Medulla oblongata (tissue), 1 donor: ENCODE measurements around the gene PGAM5.
"Not testable (repeated sequence)": the region's sequence is repeated elsewhere in the genome, so short reads cannot be mapped to it uniquely, and the experiment has no call there.

Source experiments
- DNase-seq: peaks from one replicate; pipeline ENCODE4 v3.0.0-alpha.2; 2015; ENCODE audit errors: extremely low spot score

The PGAM5 gene

DNA sequence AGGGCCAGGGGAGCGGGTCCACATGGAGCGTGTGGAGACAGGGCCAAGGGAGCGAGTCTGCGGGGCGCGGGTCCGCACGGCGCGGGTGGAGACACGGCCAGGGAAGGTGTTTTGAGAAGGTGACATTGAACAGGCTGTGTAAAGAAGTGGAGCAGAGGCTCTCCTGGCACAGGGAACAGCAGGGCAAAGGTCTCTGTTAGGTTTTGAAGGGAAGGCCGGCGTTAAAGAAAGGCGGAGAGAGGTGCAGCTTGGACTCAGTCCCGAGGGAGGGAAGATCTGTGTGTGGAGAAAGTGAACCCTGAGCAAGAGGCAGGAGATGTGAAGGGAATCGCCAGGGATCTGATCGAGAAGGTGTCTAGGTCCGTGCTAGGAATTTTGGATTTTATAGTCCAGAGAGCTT is 21.4 kb upstream of the PGAM5 start:
- DNase-seq, result no peak

- DNase-seq, result no peak
Measured at GRCh38 chr12:132690112-132690511, 20.5 kb upstream of the PGAM5 start.

- DNase-seq, result not testable (repeated sequence)
Measured at GRCh38 chr12:132692030-132692429, 18.6 kb upstream of the PGAM5 start.

- not testable (repeated sequence) for DNase-seq
Measured at GRCh38 chr12:132694888-132695287, 15.8 kb upstream of the PGAM5 start.

GRCh38 chr12:132695431-132695830 is 15.2 kb upstream of the PGAM5 start:
- DNase-seq, result no peak

GRCh38 chr12:132698341-132698740 is 12.3 kb upstream of the PGAM5 start:
- no peak for DNase-seq

DNA sequence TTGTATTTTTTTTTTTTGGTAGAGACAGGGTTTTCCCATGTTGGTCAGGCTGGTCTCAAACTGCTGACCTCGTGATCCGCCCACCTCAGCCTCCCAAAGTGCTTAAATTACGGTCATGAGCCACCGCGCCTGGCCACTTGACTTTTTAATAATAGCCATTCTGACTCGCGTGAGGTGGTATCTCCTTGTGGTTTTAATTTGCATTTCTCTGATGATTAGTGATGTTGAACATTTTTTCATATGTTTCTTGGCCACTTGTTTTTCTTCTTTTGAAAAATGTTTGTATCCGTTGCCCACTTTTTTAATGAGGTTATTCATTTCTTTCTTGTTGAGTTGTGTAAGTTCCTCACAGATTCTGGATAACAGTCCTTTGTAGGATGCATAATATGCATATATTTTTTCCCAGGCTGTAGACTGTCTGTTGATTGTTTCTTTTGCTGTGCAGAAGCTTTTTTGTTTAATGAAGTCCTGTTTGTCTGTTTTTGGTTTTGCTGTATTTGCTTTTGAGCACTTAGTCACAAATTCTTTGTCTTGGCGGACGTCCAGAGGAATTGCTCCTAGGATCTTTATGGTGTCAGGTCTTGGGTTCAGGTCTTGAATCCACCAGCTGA is 10.3 kb upstream of the PGAM5 start:
- DNase-seq, result no peak

DNA sequence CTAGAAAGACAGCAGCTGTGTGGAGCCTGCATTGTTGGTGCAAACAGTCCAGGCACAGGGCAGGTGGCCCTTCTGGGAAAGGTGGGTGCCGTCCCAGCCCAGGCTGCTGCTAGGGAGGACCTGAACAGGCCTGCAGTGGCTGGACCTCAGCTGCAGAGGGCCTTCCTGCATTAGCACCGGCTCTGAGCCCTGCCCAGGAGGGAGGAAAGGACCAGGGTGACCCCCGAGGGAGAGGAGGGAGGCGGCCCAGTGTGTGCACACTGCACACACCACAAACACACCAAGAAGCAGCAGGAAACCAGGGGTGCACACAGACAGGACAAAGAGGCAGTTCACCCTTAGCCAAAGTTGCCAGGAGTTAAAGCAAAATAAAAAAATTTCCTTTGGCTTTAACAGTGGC is 8.0 kb upstream of the PGAM5 start:
- DNase-seq, result no peak

- DNase-seq, result no peak
Measured at GRCh38 chr12:132703641-132704040, 7.0 kb upstream of the PGAM5 start.

- DNase-seq, result no peak
Measured at GRCh38 chr12:132707241-132707640, 3.4 kb upstream of the PGAM5 start.

DNA sequence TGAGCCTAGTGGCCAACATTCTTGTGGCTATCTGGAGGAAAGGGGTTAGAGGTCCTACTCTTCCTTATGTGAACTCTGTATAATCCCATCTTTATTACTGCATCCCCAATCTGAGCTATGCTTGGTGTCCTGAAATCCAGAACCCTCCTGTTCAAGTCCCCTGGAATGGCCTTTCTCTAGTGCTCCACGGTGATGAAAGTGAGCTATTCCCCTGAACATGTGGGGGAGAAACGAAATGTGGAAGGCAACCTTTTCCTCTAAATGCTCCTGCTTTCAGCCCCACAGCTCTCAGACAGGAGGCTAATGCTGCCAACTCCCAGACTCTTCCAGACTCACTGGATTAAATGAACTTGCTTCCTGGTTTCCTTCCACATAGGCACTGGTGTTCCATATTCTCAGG is 2.5 kb upstream of the PGAM5 start:
- DNase-seq, result no peak

DNA sequence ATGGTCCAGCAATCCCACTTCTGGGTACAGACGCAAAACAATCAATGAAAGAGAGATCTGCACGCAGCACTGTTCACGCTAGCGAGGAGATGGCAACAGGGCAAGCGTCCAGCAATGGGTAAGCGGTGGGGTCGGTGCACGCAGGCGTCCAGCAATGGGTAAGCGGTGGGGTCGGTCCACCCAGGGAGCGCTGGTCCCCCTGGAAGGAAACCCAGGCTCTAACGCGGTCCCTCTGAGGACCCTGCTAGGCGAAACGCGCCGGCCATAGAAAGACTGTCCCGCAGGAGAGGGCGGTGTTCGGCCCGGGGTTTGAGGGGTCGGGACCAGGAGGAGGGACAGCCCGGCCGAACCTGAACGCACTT is 618 bp upstream of the PGAM5 start:
- no peak for DNase-seq

DNA sequence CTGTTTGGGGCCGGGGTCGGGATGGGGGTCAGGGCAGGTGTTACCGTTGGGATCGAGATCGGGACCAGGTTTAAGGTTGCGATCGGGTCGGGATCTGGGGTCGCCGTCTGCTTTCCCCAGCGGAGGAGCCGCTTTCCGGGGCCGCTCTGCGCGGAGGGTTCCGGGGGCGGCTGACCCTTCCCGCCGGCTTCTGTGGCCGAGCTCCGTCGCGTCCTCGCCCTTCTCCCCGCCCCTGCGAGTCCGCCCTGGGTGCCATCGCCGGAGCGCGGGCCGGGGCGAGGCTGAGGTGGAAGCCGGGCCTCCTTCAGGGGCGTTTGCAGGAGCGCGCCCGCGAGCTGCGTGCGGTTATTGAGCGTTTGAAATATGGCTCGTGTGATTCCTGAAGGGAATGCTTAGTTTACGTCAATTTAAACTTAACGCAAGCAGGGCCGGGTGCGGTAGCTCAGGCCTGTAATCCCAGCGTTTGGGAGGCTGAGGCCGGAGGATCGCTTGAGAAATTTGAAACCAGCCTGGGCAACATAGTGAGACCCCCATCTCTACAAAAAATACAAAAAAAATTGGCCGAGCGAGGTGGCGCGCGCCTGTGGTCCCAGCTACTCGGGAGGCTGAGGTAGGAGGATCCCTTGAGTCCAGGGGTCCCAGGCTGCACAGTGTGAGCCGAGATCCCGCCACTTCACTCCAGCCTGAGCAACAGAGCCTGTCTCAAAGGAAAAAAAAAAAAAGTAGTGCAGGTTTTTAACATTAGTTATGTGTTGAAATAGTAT is 620 bp downstream of the PGAM5 start:
- DNase-seq, result no peak

- DNase-seq, result no peak
Measured at GRCh38 chr12:132713123-132713522, 2.5 kb downstream of the PGAM5 start.

DNA sequence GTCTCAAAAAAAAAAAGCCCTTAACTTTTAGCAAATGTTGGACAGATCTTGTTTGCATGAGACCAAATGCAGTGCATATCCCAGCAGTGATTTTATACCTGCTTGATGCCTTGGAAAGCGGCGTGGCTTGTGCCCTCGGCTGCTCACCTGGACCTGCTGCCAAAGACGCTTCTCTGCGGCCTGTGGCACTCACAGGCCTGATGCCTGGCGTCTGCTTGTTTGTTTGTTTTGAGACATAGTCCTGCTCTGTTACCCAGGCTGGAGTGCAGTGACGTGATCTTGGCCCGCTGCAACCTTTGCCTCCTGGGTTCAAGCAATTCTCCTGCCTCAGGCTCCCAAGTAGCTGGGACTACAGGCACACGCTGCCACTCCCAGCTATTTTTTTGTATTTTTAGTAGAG is 5.2 kb downstream of the PGAM5 start:
- no peak for DNase-seq

- no peak for DNase-seq
Measured at GRCh38 chr12:132716356-132716755, 5.7 kb downstream of the PGAM5 start.

GRCh38 chr12:132717011-132717410 is 6.4 kb downstream of the PGAM5 start:
- DNase-seq, result no peak

DNA sequence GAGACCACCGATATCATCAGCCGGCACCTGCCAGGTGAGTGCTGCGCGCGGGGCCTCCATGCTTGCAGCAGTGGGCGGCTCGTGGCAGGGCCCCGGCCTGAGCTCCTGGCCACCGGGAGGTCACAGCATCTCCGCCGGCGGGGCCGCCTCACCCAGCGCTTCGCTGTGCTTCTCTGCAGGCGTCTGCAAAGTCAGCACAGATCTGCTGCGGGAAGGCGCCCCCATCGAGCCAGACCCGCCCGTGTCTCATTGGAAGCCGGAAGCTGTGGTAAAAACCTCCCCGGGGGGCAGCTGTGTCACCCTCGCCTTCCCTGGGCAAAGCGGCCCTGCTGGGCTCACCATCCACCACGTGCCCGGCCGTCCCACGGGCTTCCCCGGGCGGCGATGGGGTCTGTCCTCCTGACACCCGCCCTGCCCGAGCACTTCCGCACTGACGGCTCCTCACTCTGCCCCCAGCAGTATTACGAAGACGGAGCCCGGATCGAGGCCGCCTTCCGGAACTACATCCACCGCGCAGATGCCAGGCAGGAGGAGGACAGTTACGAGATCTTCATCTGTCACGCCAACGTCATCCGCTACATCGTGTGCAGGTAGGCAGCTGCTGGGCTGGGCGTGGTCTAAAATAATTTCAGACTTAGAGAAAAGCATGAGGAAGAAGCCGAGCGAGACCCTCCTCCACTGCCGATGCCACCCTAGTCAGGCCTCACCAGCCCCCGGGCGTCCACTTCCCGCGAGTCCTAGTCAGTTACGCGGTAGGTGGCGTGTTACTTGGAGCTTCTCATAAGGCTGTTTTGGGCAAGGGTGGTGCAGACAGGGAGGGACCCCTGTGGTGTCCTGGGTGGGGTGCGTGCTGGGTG is 7.1 kb downstream of the PGAM5 start:
- DNase-seq, result no peak

GRCh38 chr12:132718644-132719043 is 8.0 kb downstream of the PGAM5 start:
- no peak for DNase-seq

- no peak for DNase-seq
Measured at GRCh38 chr12:132719141-132719953, 8.7 kb downstream of the PGAM5 start.

DNA sequence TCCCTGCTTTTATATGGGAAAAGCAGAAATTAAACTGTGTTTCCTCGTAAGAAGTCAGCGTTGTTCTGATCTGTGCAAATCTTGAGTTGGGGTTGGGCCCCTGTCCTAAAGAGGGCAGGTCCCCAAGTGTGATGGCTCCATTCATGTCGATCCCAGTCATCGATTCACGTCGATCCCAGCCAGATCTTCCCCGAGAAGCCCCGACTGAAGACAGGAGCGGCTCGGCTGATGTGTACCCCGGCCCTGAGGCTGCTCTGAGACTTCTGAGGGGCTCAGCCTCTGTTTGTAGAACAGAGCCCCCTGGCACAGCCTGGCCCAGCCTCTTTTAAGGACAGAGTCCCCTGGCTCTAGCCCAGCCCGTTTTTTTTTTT is 9.3 kb downstream of the PGAM5 start:
- DNase-seq, result no peak
